Type B pancreatic cell (in vitro differentiated cells): ENCODE measurements around the gene FAT4. TPM values are rescaled to one million over a fixed set of nuclear protein-coding genes. Genes with fewer than 3 reads are reported as not detected.

Source experiments
- DNase-seq: peaks from one replicate; pipeline ENCODE4 v3.0.0; 2021; ENCODE audit warnings: mixed read lengths; ENCODE audit not compliant: unreplicated experiment; ENCODE audit errors: extremely low spot score
- H3K27ac Mint-ChIP-seq: 2 replicates; pipeline ENCODE4 v1.8.0; 2021; ENCODE audit warnings: mild to moderate bottlenecking, mixed read lengths
- H3K27me3 Mint-ChIP-seq: 2 replicates; pipeline ENCODE4 v1.8.0; 2021; ENCODE audit warnings: mixed read lengths
- H3K36me3 Mint-ChIP-seq: 2 replicates; pipeline ENCODE4 v1.8.0; 2021; ENCODE audit warnings: mixed read lengths
- H3K4me1 Mint-ChIP-seq: one replicate; pipeline ENCODE4 v1.8.0; 2021; ENCODE audit warnings: mixed read lengths; ENCODE audit not compliant: unreplicated experiment
- H3K4me3 Mint-ChIP-seq: 2 replicates; pipeline ENCODE4 v1.8.0; 2021; ENCODE audit warnings: mild to moderate bottlenecking, mixed read lengths
- H3K9me3 Mint-ChIP-seq: 2 replicates; pipeline ENCODE4 v1.8.0; 2021; ENCODE audit warnings: mixed read lengths
- CTCF ChIP-seq: fragments of 200-600 bp; sonication (generic); conservative IDR thresholded peaks from 2 replicates; pipeline ENCODE4 v1.5.0; 2021; ENCODE audit warnings: antibody characterized with exemption, mild to moderate bottlenecking
- total RNA-seq: library from RNA; stranded (reverse); gene quantifications from 2 replicates; pipeline ENCODE4 v1.2.1, GENCODE V29; 2021; ENCODE audit warnings: low replicate concordance

The FAT4 gene
- total RNA-seq, 1 donor from 2014 or later: 21.3 TPM

DNA sequence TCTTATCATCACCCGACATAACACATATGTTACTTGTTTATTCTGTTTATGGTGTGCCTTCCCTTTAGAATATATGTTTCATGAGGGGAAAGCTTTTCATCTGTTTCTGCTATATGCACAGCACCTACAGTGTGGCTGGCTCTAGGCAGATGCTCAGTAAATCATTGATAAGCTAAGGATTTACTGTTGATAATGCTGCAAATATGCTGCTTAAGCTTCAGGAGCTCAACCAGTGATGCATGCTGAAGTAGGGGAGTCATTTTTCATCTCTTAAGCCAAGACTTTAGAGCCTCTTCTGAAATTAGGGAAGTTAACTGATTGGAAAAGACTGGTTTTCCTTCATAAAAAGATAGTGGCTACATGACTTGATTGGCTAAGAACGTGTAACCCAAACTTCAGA is 16.4 kb downstream of the FAT4 start:
- TF ChIP-seq CTCF: no peak
- H3K9me3 Mint-ChIP-seq: no peaks in the 10 kb centered on the region
- H3K4me3 Mint-ChIP-seq: no peak overlapping the region
- no peak overlapping the region for H3K27ac Mint-ChIP-seq
- DNase-seq: no peak
- H3K27me3 Mint-ChIP-seq: no peaks in the 10 kb centered on the region
- no peaks in the 10 kb centered on the region for H3K4me1 Mint-ChIP-seq
- no peaks in the 10 kb centered on the region for H3K36me3 Mint-ChIP-seq

- no peak overlapping the region for H3K4me3 Mint-ChIP-seq
- H3K27ac Mint-ChIP-seq: no peak overlapping the region
- H3K4me1 Mint-ChIP-seq: no peaks in the 10 kb centered on the region
- TF ChIP-seq CTCF: no peak
- DNase-seq: no peak
- no peaks in the 10 kb centered on the region for H3K36me3 Mint-ChIP-seq
- no peaks in the 10 kb centered on the region for H3K27me3 Mint-ChIP-seq
- H3K9me3 Mint-ChIP-seq: no peaks in the 10 kb centered on the region
These were observed 20.2 kb downstream of the FAT4 start for GRCh38 chr4:125334926-125335325.

DNA sequence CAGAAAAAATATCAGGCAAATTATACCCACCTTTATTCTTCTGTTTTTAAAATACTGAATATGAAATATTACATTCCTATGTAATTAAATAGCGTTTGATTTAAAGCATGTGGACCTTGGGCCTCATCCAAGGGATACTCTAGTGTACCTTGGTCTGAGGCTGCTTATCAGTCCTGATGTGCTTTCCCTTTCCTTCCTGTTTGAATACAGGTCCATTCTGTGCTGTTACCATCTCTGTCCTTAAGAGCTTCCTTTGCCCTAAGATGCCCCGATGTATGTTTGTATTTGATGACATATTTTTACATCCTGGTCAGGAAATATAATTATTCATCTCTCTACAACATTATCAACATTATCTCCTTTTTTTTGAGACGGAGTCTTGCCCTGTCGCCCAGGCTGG is 24.1 kb downstream of the FAT4 start:
- Mint-ChIP-seq H3K27me3 (no peaks in the 10 kb centered on the region), H3K4me1 (no peaks in the 10 kb centered on the region), H3K9me3 (no peaks in the 10 kb centered on the region), H3K4me3 (no peak overlapping the region), H3K27ac (no peak overlapping the region), H3K36me3 (no peaks in the 10 kb centered on the region)
- no peak for DNase-seq
- no peak for TF ChIP-seq CTCF

DNA sequence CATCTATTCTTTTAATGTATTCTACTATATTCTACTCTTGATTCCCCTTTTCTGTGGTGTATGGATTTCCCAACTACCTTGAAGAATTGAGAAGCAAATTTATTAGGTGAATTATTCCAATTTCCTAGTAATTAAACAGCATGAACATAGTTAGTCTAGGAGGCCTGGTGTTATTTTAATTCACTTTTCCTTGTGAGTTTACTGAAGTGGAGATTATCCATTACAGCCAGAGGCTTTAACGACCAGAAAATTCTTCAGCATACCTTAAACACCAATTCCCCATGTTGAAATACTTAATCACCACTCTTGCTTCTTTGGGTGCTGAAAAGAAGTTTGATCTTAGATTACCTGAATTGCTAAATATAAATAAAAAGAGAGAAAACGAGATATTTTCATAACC is 29.4 kb downstream of the FAT4 start:
- Mint-ChIP-seq H3K27ac (no peak overlapping the region), H3K36me3 (no peaks in the 10 kb centered on the region), H3K9me3 (no peaks in the 10 kb centered on the region), H3K27me3 (no peaks in the 10 kb centered on the region), H3K4me1 (no peaks in the 10 kb centered on the region), H3K4me3 (no peak overlapping the region)
- DNase-seq: no peak
- TF ChIP-seq CTCF: no peak

DNA sequence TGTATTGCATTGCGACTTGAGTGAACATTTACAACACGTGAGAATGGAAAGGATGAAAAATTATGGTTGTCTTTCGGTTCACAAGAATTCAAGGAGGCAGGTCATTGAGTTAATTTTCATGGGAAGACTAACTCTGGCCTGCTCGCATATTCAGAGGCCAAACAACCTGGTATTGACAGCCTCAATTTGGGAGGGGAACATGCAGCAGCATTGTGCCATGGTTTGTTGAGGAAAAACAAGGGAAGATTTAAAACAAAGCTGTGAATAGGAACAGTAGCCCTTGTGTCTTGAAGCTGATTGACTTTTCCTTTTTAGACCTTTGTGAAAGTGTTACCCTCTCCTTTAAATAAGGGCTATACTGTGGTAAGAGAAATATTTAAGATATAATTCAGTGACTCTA is 31.9 kb downstream of the FAT4 start:
- no peak for TF ChIP-seq CTCF
- Mint-ChIP-seq H3K4me1 (no peaks in the 10 kb centered on the region), H3K4me3 (no peak overlapping the region), H3K27me3 (no peaks in the 10 kb centered on the region), H3K9me3 (no peaks in the 10 kb centered on the region), H3K36me3 (no peaks in the 10 kb centered on the region), H3K27ac (no peak overlapping the region)
- DNase-seq: no peak

DNA sequence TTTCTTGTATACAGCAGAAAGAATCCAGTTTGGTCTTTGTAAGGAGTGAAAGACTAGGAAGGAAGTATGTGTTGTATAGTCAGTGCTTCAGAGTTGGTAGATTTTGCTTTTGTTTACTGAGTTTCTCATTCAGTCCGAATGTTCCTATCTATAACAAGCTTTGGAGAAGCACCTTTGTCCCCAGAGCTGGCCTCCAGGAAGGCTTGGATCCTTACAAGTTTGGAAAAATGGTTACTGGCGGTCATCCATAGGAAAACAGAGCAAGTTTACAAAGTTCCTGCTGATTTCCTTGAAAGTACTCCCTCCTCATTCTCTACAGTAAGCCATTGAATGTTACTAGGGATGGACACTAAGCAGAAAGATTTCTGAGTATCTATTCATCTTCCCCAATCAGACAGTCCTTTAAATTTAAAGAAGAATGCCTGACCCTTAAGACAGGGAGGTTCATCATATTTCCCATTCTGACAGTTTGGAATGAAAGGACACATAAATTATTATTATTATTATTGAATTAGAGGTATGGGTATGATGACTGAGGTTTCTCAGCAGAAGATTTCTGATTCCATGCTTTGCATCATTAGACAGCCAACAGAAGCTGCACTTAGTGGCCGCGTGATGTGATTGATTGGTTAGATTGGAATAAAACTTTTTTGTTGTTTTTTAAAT is 35.8 kb downstream of the FAT4 start:
- H3K36me3 Mint-ChIP-seq: no peaks in the 10 kb centered on the region
- no peak overlapping the region for H3K27ac Mint-ChIP-seq
- no peaks in the 10 kb centered on the region for H3K4me1 Mint-ChIP-seq
- H3K27me3 Mint-ChIP-seq: no peaks in the 10 kb centered on the region
- no peaks in the 10 kb centered on the region for H3K9me3 Mint-ChIP-seq
- TF ChIP-seq CTCF: no peak
- DNase-seq: no peak
- no peak overlapping the region for H3K4me3 Mint-ChIP-seq
